AG10803 (cell line): Measurements from ENCODE around the gene ASS1.

Source experiments
- DNase-seq: peaks from one replicate; pipeline ENCODE4 v3.0.0; 2010; ENCODE audit warnings: low read depth
- H3K4me3 ChIP-seq: 2 replicates; pipeline ENCODE4 v1.5.1; 2011; ENCODE audit warnings: mild to moderate bottlenecking, low read length, control low read depth
- TF ChIP-seq, protein P1 (sequence below): conservative IDR thresholded peaks from 2 replicates; pipeline ENCODE4 v1.5.1; 2011; ENCODE audit warnings: mild to moderate bottlenecking, low read length, control low read depth, inconsistent platforms

ASS1 gene

DNA sequence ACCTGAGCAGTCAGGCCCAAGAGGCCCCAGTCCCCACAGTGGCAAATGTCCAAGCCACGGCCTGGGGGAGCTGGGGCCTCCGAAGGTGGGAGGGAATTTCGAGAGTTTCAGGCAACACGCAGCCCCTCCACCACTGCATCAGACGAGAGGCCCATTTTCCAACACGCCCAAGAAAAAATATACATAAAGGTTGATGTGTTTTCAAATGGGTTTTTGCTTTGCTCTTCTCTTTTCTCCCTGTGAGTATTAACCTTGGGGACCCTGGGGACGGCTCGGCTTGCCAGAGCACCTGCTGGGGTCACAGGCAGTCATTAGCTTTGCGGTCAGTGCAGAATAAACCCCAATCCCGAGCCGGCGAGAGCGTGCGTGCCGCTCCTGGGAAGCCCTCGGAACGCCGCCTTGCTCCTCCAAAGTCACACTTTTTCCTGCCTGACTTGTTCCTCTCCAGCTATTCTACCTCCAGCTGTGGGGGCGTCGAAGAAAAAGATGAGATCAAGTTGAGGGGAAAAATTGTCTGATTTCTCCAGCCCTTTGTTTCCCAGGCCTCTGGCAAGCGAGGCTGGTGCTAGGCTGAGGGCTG, 31.5 kb downstream of the ASS1 start:
- TF ChIP-seq, protein P1, sequence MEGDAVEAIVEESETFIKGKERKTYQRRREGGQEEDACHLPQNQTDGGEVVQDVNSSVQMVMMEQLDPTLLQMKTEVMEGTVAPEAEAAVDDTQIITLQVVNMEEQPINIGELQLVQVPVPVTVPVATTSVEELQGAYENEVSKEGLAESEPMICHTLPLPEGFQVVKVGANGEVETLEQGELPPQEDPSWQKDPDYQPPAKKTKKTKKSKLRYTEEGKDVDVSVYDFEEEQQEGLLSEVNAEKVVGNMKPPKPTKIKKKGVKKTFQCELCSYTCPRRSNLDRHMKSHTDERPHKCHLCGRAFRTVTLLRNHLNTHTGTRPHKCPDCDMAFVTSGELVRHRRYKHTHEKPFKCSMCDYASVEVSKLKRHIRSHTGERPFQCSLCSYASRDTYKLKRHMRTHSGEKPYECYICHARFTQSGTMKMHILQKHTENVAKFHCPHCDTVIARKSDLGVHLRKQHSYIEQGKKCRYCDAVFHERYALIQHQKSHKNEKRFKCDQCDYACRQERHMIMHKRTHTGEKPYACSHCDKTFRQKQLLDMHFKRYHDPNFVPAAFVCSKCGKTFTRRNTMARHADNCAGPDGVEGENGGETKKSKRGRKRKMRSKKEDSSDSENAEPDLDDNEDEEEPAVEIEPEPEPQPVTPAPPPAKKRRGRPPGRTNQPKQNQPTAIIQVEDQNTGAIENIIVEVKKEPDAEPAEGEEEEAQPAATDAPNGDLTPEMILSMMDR = no peak
- no peak overlapping the region for H3K4me3 ChIP-seq

DNA sequence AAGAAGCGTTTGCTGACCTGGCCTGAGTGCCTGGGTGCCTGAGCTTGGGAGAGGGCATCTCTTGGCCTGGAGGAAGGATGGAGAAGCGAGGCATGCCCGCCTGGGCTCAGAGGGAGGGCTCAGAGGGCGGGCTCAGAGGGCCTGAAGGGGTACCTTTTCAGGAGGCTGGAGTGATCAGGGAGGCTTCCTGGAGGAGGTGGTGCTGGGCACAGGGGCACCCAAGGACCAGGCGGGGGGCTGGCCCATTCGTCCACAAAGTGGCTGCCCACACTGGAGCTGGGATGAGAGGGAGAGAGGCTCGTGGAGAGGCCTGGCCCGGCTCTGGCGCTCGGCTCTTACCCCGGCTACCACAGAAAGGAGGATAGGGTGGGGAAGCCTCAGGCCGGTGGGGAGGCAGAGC, 32.8 kb downstream of the ASS1 start:
- TF ChIP-seq, protein P1 = no peak
- no peak overlapping the region for H3K4me3 ChIP-seq
- no peak for DNase-seq

More for the DNA sequence above, 31.5 kb downstream of the ASS1 start:
- DNase-seq = no peak

DNA sequence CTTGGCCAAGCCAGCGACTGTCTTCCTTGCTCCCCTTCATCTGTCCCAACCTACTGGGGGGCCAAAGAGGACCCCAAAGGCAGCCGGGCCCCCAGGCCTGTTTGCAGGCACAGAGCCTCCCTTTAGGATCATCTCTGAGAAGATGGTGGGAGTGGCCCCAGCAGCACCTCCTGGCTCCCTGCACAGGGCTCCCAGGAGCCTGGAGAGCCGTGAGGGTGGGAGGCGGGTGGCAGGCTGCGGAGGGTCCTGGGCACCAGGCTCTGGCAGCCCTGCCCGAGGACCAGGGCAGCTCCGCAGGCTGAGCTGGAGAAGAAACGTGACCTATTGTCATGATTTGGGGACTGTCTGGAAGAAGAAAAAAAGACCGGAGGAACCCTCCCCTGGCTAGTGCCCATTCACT, 33.4 kb downstream of the ASS1 start:
- TF ChIP-seq, protein P1 = no peak
- no peak for DNase-seq
- H3K4me3 ChIP-seq = no peak overlapping the region

DNA sequence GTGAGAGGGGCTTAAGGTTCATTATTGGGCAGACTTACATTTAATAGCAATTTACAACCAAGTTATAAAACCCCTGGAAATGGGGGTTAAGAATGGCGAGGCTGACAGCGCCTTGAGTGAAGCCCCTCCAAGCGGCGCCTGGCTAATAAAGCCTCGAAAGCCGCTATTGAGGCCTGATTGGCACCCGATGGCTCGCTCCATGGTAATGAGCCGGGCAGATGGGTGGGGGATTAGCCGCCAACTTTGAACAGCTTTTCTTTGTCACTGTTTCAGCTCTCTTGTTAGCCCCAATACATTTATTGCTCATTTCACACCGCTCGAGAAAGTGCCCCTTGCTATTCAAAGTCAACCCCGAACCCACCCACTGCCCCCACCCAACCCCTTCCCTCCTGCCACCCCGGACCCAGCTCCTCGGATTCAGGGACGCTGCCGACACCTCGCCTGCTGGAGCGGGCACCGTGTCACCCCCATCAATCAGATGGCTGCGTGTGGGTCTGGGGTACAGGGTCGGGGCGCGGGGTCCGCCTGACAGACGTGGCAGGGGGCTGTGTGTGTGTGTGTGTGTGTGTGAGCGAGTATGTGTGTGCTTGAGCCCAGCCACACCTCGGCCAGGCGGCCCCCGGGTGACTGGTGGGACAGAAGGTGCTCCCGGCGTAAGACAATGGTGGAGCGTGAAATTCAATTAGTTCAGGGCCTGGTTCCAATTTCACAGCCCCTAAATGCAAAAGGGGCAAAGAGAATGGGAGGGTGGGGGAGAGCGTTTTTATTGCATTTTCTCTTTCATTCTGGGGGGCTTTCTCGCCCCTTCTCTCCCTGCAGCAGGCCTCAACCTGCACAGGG, 34.2 kb downstream of the ASS1 start:
- no peak for DNase-seq
- H3K4me3 ChIP-seq = no peak overlapping the region
- TF ChIP-seq, protein P1 = no peak

DNA sequence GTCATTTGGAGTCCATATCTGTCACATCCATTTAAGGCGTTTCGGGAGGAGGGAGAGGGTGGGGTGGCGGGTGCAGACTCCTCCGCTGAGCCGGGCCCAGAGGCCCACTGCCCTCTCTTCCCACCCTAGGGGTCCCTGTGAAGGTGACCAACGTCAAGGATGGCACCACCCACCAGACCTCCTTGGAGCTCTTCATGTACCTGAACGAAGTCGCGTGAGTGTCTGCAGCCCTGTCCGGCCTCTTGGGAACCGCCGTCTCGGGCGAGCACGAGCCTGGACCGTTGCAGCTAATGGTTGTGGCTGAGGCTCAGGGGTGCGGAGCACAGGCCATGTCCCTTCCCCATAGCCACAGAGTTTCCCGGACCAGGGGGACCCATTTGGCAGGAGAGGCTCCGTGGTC, 34.8 kb downstream of the ASS1 start:
- TF ChIP-seq, protein P1 = no peak
- H3K4me3 ChIP-seq = no peak overlapping the region
- no peak for DNase-seq

DNA sequence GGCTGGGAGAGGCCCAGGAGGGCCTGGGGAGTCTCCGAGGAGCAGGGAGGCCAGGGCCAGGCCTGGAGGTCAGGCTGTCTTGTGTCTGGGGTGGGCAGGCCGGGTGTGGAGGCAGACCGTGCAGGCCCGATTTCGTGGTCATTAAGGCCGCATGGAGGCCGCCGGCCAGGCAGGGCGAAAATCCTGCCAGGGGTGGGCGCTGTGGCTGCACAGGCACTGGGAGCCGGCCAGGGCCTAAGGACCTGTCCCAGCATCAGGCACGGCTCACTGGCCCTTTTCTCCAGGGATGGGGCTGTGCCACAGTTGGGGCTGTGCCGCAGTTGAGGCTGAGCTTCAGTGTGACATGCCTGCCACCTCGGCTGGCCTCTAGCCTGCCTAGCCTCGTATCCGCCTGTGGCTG, 35.9 kb downstream of the ASS1 start:
- TF ChIP-seq, protein P1 = no peak
- H3K4me3 ChIP-seq = no peak overlapping the region
- DNase-seq = no peak

DNA sequence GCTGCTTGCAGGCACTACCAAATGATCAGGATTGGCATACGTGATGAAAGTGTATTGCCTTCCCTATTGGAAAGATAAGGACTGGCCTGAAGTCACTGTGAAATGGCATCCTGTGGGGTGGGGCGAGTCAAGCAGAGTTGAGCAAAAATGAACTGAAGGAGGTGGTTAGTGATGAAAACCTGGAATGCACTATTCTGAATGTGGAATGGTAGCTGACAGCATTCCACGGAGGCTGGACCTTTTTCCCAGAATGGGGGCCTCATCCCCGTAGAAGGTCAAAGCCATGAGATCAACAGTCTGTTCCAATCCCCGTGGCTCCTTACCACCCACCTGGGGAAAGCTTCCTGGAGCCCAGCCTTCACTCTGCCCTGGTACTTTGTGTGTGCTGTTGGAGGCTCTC, 37.7 kb downstream of the ASS1 start:
- no peak overlapping the region for H3K4me3 ChIP-seq
- DNase-seq = peak; percentile 10

More for the DNA sequence above, 37.7 kb downstream of the ASS1 start:
- TF ChIP-seq, protein P1 = no peak
